ENCODE measurements around the gene SPRY2.

The SPRY2 gene

DNA sequence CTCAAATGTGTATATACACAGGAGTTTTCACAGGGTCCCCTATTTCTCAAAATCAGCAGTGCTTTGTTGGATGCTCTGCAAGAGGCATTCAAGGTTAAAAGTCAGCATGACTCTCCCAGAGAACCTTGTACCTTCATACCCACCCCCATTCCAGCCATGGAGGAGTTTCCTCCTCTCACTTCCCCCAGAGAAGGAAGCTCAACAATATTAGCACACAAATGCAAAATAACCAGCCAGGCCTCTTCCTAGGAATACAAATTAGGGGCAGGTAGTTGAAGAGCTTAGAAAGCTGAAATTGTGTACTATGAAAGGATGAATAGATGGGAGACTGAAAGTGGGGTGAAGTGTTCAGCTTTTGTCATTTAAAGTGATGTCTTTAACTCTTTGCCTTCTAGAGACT lies 43.8 kb downstream of the SPRY2 start (continued):
- TF ChIP-seq, protein P1, sequence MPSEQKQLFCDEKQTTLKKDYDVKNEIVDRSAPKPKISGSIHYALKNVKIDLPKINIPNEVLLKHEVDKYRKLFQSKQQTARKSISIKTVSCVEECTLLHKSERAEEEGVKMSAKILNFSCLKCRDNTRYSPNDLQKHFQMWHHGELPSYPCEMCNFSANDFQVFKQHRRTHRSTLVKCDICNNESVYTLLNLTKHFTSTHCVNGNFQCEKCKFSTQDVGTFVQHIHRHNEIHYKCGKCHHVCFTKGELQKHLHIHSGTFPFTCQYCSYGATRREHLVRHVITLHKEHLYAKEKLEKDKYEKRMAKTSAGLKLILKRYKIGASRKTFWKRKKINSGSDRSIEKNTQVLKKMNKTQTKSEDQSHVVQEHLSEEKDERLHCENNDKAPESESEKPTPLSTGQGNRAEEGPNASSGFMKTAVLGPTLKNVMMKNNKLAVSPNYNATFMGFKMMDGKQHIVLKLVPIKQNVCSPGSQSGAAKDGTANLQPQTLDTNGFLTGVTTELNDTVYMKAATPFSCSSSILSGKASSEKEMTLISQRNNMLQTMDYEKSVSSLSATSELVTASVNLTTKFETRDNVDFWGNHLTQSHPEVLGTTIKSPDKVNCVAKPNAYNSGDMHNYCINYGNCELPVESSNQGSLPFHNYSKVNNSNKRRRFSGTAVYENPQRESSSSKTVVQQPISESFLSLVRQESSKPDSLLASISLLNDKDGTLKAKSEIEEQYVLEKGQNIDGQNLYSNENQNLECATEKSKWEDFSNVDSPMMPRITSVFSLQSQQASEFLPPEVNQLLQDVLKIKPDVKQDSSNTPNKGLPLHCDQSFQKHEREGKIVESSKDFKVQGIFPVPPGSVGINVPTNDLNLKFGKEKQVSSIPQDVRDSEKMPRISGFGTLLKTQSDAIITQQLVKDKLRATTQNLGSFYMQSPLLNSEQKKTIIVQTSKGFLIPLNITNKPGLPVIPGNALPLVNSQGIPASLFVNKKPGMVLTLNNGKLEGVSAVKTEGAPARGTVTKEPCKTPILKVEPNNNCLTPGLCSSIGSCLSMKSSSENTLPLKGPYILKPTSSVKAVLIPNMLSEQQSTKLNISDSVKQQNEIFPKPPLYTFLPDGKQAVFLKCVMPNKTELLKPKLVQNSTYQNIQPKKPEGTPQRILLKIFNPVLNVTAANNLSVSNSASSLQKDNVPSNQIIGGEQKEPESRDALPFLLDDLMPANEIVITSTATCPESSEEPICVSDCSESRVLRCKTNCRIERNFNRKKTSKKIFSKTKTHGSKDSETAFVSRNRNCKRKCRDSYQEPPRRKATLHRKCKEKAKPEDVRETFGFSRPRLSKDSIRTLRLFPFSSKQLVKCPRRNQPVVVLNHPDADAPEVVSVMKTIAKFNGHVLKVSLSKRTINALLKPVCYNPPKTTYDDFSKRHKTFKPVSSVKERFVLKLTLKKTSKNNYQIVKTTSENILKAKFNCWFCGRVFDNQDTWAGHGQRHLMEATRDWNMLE (tag by site-specific recombination; conservative IDR thresholded peaks at IDR 0.05; ENCODE audit: low read depth), result no peak
- TF ChIP-seq GLI2 (tag by site-specific recombination; IDR thresholded peaks at IDR 0.05; ENCODE audit: borderline replicate concordance, low read depth) (no peak), ZSCAN23 (tag by site-specific recombination; IDR thresholded peaks at IDR 0.05) (no peak)
- TF ChIP-seq, protein P2, sequence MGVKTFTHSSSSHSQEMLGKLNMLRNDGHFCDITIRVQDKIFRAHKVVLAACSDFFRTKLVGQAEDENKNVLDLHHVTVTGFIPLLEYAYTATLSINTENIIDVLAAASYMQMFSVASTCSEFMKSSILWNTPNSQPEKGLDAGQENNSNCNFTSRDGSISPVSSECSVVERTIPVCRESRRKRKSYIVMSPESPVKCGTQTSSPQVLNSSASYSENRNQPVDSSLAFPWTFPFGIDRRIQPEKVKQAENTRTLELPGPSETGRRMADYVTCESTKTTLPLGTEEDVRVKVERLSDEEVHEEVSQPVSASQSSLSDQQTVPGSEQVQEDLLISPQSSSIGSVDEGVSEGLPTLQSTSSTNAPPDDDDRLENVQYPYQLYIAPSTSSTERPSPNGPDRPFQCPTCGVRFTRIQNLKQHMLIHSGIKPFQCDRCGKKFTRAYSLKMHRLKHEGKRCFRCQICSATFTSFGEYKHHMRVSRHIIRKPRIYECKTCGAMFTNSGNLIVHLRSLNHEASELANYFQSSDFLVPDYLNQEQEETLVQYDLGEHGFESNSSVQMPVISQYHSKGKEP (tag by site-specific recombination; IDR thresholded peaks at IDR 0.05), result no peak
- TF ChIP-seq, protein P3, sequence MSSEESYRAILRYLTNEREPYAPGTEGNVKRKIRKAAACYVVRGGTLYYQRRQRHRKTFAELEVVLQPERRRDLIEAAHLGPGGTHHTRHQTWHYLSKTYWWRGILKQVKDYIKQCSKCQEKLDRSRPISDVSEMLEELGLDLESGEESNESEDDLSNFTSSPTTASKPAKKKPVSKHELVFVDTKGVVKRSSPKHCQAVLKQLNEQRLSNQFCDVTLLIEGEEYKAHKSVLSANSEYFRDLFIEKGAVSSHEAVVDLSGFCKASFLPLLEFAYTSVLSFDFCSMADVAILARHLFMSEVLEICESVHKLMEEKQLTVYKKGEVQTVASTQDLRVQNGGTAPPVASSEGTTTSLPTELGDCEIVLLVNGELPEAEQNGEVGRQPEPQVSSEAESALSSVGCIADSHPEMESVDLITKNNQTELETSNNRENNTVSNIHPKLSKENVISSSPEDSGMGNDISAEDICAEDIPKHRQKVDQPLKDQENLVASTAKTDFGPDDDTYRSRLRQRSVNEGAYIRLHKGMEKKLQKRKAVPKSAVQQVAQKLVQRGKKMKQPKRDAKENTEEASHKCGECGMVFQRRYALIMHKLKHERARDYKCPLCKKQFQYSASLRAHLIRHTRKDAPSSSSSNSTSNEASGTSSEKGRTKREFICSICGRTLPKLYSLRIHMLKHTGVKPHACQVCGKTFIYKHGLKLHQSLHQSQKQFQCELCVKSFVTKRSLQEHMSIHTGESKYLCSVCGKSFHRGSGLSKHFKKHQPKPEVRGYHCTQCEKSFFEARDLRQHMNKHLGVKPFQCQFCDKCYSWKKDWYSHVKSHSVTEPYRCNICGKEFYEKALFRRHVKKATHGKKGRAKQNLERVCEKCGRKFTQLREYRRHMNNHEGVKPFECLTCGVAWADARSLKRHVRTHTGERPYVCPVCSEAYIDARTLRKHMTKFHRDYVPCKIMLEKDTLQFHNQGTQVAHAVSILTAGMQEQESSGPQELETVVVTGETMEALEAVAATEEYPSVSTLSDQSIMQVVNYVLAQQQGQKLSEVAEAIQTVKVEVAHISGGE (tag by site-specific recombination; conservative IDR thresholded peaks at IDR 0.05; ENCODE audit: low read depth), result no peak

DNA sequence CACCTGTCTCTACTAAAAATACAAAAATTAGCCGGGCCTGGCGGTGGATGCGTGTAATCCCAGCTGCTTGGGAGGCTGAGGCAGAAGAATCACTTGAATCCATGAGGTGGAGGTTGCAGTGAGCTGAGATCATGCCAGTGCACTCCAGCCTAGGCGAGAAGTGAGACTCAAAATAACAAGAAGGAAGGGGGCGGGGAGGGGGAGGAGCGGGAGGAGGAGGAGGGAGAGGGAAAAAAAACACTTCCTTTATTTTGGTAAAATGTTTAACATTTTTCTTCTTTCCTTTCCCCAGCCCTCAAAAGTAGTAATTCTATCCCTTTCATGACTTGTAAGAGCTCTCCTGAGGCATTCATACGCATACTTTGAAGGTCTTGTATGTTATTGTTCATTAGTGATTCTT lies 44.3 kb downstream of the SPRY2 start:
- Histone ChIP-seq H3K36me3 (ENCODE audit: control insufficient read depth in 2 of 2, insufficient read depth in 1 of 2, low read length in 2 of 2) (no peaks in the 10 kb centered on the region), H3K9me3 (ENCODE audit: control insufficient read depth, insufficient read depth, low read depth, low read length) (no peaks in the 10 kb centered on the region), H3K4me1 (ENCODE audit: control insufficient read depth, insufficient read depth, low read length) (no peaks in the 10 kb centered on the region), H3K27ac (ENCODE audit: extremely low read depth, low read depth, low read length) (no peak overlapping the region), H3K4me3 (ENCODE audit: low read depth, low read length) (no peak overlapping the region)
- CTCF ChIA-PET, result no interaction called here
- POLR2A ChIA-PET, result no interaction called here
- TF ChIP-seq ZNF114 (tag by site-specific recombination; IDR thresholded peaks at IDR 0.05) (no peak), SP2 (tag by site-specific recombination; IDR thresholded peaks at IDR 0.05) (no peak), GLIS2 (tag by site-specific recombination; IDR thresholded peaks at IDR 0.05) (no peak), ZNF747 (tag by site-specific recombination; IDR thresholded peaks at IDR 0.05) (no peak), ZBTB21 (tag by site-specific recombination; IDR thresholded peaks at IDR 0.05) (no peak), ZNF423 (tag by site-specific recombination; IDR thresholded peaks at IDR 0.05) (no peak), ZNF157 (tag by site-specific recombination; IDR thresholded peaks at IDR 0.05) (no peak)
- TF ChIP-seq, protein P4, sequence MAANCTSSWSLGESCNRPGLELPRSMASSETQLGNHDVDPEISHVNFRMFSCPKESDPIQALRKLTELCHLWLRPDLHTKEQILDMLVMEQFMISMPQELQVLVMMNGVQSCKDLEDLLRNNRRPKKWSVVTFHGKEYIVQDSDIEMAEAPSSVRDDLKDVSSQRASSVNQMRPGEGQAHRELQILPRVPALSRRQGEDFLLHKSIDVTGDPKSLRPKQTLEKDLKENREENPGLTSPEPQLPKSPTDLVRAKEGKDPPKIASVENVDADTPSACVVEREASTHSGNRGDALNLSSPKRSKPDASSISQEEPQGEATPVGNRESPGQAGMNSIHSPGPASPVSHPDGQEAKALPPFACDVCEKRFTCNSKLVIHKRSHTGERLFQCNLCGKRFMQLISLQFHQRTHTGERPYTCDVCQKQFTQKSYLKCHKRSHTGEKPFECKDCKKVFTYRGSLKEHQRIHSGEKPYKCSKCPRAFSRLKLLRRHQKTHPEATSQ (tag by site-specific recombination; IDR thresholded peaks at IDR 0.05), result no peak
- TF ChIP-seq, protein P5, sequence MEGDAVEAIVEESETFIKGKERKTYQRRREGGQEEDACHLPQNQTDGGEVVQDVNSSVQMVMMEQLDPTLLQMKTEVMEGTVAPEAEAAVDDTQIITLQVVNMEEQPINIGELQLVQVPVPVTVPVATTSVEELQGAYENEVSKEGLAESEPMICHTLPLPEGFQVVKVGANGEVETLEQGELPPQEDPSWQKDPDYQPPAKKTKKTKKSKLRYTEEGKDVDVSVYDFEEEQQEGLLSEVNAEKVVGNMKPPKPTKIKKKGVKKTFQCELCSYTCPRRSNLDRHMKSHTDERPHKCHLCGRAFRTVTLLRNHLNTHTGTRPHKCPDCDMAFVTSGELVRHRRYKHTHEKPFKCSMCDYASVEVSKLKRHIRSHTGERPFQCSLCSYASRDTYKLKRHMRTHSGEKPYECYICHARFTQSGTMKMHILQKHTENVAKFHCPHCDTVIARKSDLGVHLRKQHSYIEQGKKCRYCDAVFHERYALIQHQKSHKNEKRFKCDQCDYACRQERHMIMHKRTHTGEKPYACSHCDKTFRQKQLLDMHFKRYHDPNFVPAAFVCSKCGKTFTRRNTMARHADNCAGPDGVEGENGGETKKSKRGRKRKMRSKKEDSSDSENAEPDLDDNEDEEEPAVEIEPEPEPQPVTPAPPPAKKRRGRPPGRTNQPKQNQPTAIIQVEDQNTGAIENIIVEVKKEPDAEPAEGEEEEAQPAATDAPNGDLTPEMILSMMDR (tag by site-specific recombination; IDR thresholded peaks at IDR 0.05), result no peak
